ENCODE measurements around the gene FOSL1. TPM values are rescaled to one million over a fixed set of nuclear protein-coding genes. Genes with fewer than 3 reads are reported as not detected.

Gene FOSL1
- total RNA-seq, 1 donor from 2014 or later = 172 TPM

GRCh38 chr11:65907878-65908277, 7.7 kb upstream of the FOSL1 start:
- DNase-seq (ENCODE audit: low read depth) = no peak
- no peak overlapping the region for H3K4me3 ChIP-seq (ENCODE audit: low read depth, low read length)
- no peak for TF ChIP-seq CTCF (conservative IDR thresholded peaks at IDR 0.05; ENCODE audit: low read depth, low read length)

GRCh38 chr11:65906602-65907001, 6.4 kb upstream of the FOSL1 start:
- H3K4me3 ChIP-seq (ENCODE audit: low read depth, low read length) = no peak overlapping the region
- TF ChIP-seq CTCF (conservative IDR thresholded peaks at IDR 0.05; ENCODE audit: low read depth, low read length) = no peak
- DNase-seq (ENCODE audit: low read depth) = no peak

GRCh38 chr11:65903715-65904114, 3.5 kb upstream of the FOSL1 start:
- TF ChIP-seq CTCF (conservative IDR thresholded peaks at IDR 0.05; ENCODE audit: low read depth, low read length) = no peak

GRCh38 chr11:65903068-65903481, 2.9 kb upstream of the FOSL1 start:
- no peak for DNase-seq (ENCODE audit: low read depth)
- TF ChIP-seq CTCF (conservative IDR thresholded peaks at IDR 0.05; ENCODE audit: low read depth, low read length) = no peak
- H3K4me3 ChIP-seq (ENCODE audit: low read depth, low read length) = no peak overlapping the region

More at GRCh38 chr11:65903715-65904114, 3.5 kb upstream of the FOSL1 start:
- DNase-seq (ENCODE audit: low read depth) = no peak
- H3K4me3 ChIP-seq (ENCODE audit: low read depth, low read length) = no peak overlapping the region

GRCh38 chr11:65900899-65901180, 652 bp upstream of the FOSL1 start:
- peak overlapping the region; percentile 80 for H3K4me3 ChIP-seq (ENCODE audit: low read depth, low read length)
- DNase-seq (ENCODE audit: low read depth) = no peak
- TF ChIP-seq CTCF (conservative IDR thresholded peaks at IDR 0.05; ENCODE audit: low read depth, low read length) = no peak

GRCh38 chr11:65899356-65900124, 648 bp downstream of the FOSL1 start:
- H3K4me3 ChIP-seq (ENCODE audit: low read depth, low read length) = peak overlapping the region; percentile 80
- TF ChIP-seq CTCF (conservative IDR thresholded peaks at IDR 0.05; ENCODE audit: low read depth, low read length) = no peak
- no peak for DNase-seq (ENCODE audit: low read depth)

All from epithelial cell of proximal tubule (primary cell).